ENCODE data around the gene SPOCK1.

Gene SPOCK1

GRCh38 chr5:137024044-137024443 lies 475.1 kb downstream of the SPOCK1 start:
- POLR2A ChIA-PET = no interaction called here
- no peak for DNase-seq (ENCODE audit: extremely low spot score)
- no peak for TF ChIP-seq CTCF (IDR thresholded peaks at IDR 0.05; ENCODE audit: control extremely low read depth, extremely low read depth, low read depth, missing control alignments)
- CTCF ChIA-PET = no interaction called here

GRCh38 chr5:137023371-137023770 lies 475.8 kb downstream of the SPOCK1 start:
- CTCF ChIA-PET = no interaction called here
- TF ChIP-seq CTCF (IDR thresholded peaks at IDR 0.05; ENCODE audit: control extremely low read depth, extremely low read depth, low read depth, missing control alignments) = no peak
- POLR2A ChIA-PET = no interaction called here
- DNase-seq (ENCODE audit: extremely low spot score) = no peak

- DNase-seq (ENCODE audit: extremely low spot score) = no peak
- no peak for TF ChIP-seq CTCF (IDR thresholded peaks at IDR 0.05; ENCODE audit: control extremely low read depth, extremely low read depth, low read depth, missing control alignments)
- ChIA-PET POLR2A (no interaction called here), CTCF (interaction anchor here (0.7 to 1.2 kb wide), 2 partner anchors 12 to 16 kb away, joined by 3 read pairs; no protein-coding TSS in a partner anchor)
These were observed 476.4 kb downstream of the SPOCK1 start for GRCh38 chr5:137022725-137023124.

GRCh38 chr5:137022043-137022442 lies 477.1 kb downstream of the SPOCK1 start:
- no peak for DNase-seq (ENCODE audit: extremely low spot score)
- ChIA-PET CTCF (interaction anchor here (0.7 to 1.2 kb wide), 2 partner anchors 11 to 17 kb away, joined by 3 read pairs; no protein-coding TSS in a partner anchor), POLR2A (no interaction called here)
- no peak for TF ChIP-seq CTCF (IDR thresholded peaks at IDR 0.05; ENCODE audit: control extremely low read depth, extremely low read depth, low read depth, missing control alignments)

GRCh38 chr5:137019229-137019628 lies 479.9 kb downstream of the SPOCK1 start:
- ChIA-PET CTCF (no interaction called here), POLR2A (no interaction called here)
- DNase-seq (ENCODE audit: extremely low spot score) = no peak
- TF ChIP-seq CTCF (IDR thresholded peaks at IDR 0.05; ENCODE audit: control extremely low read depth, extremely low read depth, low read depth, missing control alignments) = no peak

GRCh38 chr5:137016783-137017324 lies 482.3 kb downstream of the SPOCK1 start:
- ChIA-PET POLR2A (no interaction called here), CTCF (interaction anchor here (0.8 kb wide), 1 partner anchor 12 kb away, joined by 3 read pairs; no protein-coding TSS in a partner anchor)
- no peak for TF ChIP-seq CTCF (IDR thresholded peaks at IDR 0.05; ENCODE audit: control extremely low read depth, extremely low read depth, low read depth, missing control alignments)
- no peak for DNase-seq (ENCODE audit: extremely low spot score)

Data from GM10248 (cell line).